Mesothelial cell of epicardium (in vitro differentiated cells): ENCODE data around the gene XPC. TPM values are rescaled to one million over a fixed set of nuclear protein-coding genes. Genes with fewer than 3 reads are reported as not detected.

Experiments
- DNase-seq, 2 experiments: peaks; one replicate each; pipeline ENCODE4 v3.0.0; 2021; ENCODE audit warnings: low spot score in 2 of 2; ENCODE audit not compliant: unreplicated experiment in 2 of 2
- H3K27ac Mint-ChIP-seq: 2 replicates; pipeline ENCODE4 v1.8.0; 2021; ENCODE audit warnings: mixed read lengths
- H3K27me3 Mint-ChIP-seq: 2 replicates; pipeline ENCODE4 v1.8.0; 2021; ENCODE audit warnings: low read depth, mixed read lengths
- H3K36me3 Mint-ChIP-seq: 2 replicates; pipeline ENCODE4 v1.8.0; 2021; ENCODE audit warnings: mixed read lengths
- H3K4me1 Mint-ChIP-seq: 2 replicates; pipeline ENCODE4 v1.8.0; 2021; ENCODE audit warnings: mixed read lengths
- H3K4me3 Mint-ChIP-seq: 2 replicates; pipeline ENCODE4 v1.8.0; 2021; ENCODE audit warnings: mild to moderate bottlenecking, moderate library complexity, mixed read lengths
- H3K9me3 Mint-ChIP-seq: 2 replicates; pipeline ENCODE4 v1.8.0; 2021; ENCODE audit warnings: mixed read lengths
- total RNA-seq: library from RNA; stranded (reverse); gene quantifications from 3 replicates; pipeline ENCODE4 v1.2.1, GENCODE V29; 2021
- TF ChIP-seq, protein P1 (sequence below): fragments of 200-600 bp; sonication (generic); IDR thresholded peaks from one replicate; pipeline ENCODE4 v1.5.0; 2021; ENCODE audit warnings: antibody characterized with exemption; ENCODE audit not compliant: unreplicated experiment

The XPC gene
- total RNA-seq, 1 donor from 2014 or later: 47.8 TPM

DNA sequence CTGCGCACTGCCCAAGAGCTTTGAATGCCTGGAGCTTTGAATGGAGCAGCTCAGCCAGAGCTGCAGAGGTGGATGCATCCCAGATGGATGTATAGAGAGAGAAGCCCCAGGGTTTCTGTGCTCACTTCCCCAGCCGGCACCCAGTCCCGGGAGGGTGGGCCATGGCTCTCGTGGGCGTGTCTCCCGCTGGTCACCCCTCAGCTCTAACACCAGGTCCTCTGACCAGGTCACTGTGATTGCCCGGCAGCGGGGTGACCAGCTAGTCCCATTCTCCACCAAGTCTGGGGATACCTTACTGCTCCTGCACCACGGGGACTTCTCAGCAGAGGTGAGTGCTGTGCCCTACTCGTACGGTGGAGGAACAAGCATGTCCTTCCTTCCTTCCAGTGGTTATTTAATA lies 42.8 kb downstream of the XPC start:
- Mint-ChIP-seq H3K4me1 (no peaks in the 10 kb centered on the region), H3K4me3 (no peak overlapping the region), H3K36me3 (peaks cover 21% of the 10 kb centered on the region), H3K27ac (no peak overlapping the region), H3K9me3 (no peaks in the 10 kb centered on the region), H3K27me3 (no peaks in the 10 kb centered on the region)
- no peak for DNase-seq
- TF ChIP-seq, protein P1, sequence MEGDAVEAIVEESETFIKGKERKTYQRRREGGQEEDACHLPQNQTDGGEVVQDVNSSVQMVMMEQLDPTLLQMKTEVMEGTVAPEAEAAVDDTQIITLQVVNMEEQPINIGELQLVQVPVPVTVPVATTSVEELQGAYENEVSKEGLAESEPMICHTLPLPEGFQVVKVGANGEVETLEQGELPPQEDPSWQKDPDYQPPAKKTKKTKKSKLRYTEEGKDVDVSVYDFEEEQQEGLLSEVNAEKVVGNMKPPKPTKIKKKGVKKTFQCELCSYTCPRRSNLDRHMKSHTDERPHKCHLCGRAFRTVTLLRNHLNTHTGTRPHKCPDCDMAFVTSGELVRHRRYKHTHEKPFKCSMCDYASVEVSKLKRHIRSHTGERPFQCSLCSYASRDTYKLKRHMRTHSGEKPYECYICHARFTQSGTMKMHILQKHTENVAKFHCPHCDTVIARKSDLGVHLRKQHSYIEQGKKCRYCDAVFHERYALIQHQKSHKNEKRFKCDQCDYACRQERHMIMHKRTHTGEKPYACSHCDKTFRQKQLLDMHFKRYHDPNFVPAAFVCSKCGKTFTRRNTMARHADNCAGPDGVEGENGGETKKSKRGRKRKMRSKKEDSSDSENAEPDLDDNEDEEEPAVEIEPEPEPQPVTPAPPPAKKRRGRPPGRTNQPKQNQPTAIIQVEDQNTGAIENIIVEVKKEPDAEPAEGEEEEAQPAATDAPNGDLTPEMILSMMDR: no peak

DNA sequence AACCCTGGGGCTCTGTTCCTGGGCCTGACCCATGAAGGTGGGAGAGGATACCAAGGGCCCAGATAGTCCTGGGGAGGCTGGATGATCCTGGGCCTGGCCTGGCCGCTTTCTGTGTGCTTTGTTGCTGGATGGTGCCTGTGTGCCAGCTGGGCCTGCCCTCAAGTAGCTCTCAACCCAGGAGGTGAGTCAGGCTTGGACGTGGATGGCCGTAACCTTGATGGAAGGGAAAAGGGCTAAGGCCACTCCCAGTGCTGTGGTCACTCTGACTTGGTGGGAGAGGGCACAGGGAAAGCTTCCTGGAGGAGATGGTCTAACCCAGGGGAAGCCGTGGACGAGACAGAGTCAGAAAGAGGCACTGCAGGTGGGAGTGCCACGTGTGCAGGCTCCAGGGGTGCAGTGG lies 44.1 kb downstream of the XPC start:
- DNase-seq: no peak
- Mint-ChIP-seq H3K27me3 (no peaks in the 10 kb centered on the region), H3K27ac (no peak overlapping the region), H3K36me3 (peaks cover 18% of the 10 kb centered on the region), H3K4me1 (no peaks in the 10 kb centered on the region), H3K4me3 (no peak overlapping the region), H3K9me3 (no peaks in the 10 kb centered on the region)
- TF ChIP-seq, protein P1: no peak

DNA sequence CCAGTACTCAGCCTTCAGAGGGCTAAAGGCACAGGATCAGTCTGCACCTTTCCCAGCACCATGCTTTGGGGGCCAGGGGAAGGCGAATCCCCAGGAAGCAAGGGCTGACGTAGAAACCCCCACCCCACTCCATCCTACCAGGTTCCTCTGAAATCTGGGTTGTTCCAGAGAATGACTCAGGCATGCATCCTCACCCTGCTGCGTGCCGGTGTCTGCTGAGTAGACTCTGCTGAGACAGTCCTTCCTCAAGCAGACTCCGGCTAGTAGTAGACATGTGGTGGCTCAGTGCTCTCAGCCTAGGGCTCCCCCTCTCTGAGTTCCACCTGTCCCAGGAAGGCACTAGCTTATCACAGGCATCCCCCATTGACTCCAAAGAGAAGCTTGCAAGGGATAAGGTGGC lies 44.5 kb downstream of the XPC start:
- H3K27ac Mint-ChIP-seq: no peak overlapping the region
- no peak overlapping the region for H3K4me3 Mint-ChIP-seq
- no peak for DNase-seq
- no peaks in the 10 kb centered on the region for H3K9me3 Mint-ChIP-seq
- H3K27me3 Mint-ChIP-seq: no peaks in the 10 kb centered on the region
- H3K4me1 Mint-ChIP-seq: no peaks in the 10 kb centered on the region
- peaks cover 20% of the 10 kb centered on the region for H3K36me3 Mint-ChIP-seq
- TF ChIP-seq, protein P1: no peak

DNA sequence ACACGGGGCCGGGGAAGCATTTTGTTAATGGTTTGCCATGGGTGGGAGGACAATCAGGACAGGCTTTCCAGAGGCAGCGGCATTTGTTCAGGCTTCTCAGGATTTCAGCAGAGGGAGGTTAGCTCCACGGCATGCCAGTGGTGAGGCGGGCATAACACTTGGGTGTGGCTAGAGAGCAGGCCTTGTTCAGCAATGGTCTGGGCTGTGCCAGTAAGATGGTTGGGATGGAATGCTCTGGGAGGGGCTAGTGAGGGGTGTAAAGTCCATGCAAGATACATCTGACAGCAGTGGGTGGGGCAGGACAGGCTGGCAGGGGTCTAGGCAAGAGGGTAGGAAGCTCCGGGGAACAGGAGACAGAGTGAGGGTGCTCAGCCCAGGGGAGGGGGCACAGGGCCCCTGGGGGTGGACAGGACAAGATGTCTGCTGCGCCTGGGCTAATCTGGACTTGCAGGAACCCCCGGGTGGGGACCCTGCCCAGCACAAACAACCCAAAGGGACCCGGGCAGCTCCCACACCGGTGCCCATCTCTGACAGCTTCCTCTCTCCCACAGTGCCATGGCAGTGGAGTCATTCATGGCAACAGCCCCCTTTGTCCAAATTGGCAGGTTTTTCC lies 45.1 kb downstream of the XPC start:
- Mint-ChIP-seq H3K27ac (no peak overlapping the region), H3K4me1 (no peaks in the 10 kb centered on the region), H3K27me3 (no peaks in the 10 kb centered on the region), H3K36me3 (peaks cover 25% of the 10 kb centered on the region), H3K9me3 (no peaks in the 10 kb centered on the region), H3K4me3 (no peak overlapping the region)
- TF ChIP-seq, protein P1: no peak
- DNase-seq: no peak

DNA sequence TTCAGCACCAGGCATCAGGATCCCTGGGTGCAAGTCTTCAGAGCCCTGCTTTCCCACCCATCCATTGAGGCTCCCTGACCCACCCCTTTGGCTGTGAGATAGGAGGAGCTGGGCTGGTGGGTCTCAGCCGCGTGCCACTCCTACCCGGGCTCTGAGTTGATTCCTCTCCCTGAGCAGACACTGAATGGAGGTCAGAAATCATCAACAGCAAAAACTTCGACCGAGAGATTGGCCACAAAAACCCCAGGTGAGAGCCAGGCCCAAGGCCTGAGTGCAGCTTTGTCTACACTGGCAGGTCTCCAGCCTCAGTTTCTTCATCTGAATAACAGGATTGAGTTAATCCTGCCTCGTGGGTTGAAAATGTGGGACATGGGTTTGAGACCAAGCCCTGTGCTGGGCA lies 45.7 kb downstream of the XPC start:
- Mint-ChIP-seq H3K27me3 (no peaks in the 10 kb centered on the region), H3K4me1 (no peaks in the 10 kb centered on the region), H3K4me3 (no peak overlapping the region), H3K36me3 (peaks cover 29% of the 10 kb centered on the region), H3K27ac (no peak overlapping the region), H3K9me3 (no peaks in the 10 kb centered on the region)
- TF ChIP-seq, protein P1: no peak
- DNase-seq: no peak

DNA sequence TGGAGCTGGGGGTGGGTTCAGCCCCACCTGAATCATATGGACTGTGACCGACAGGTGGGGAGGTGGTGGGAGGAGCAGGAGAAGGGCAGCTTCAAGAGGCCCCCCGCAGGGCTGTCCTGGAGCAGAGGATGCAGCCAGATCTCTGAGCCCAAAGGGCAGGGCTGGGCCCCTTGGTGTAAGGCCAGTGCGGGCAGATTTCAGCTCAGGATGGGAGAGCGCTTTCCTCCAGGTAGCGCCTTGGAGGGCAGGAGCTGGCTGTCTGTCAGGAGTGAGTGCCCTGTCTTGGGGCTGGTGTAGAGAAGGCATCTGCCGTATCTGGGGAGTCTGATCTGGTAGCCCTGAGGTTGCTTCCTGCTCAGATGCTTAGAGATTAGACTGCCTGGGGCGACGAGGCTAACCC lies 46.3 kb downstream of the XPC start:
- Mint-ChIP-seq H3K9me3 (no peaks in the 10 kb centered on the region), H3K27ac (no peak overlapping the region), H3K36me3 (peaks cover 29% of the 10 kb centered on the region), H3K27me3 (no peaks in the 10 kb centered on the region), H3K4me3 (no peak overlapping the region), H3K4me1 (peaks cover 4% of the 10 kb centered on the region)
- TF ChIP-seq, protein P1: no peak
- no peak for DNase-seq
